Measurements from ENCODE around the gene DNM3. TPM values are rescaled to one million over a fixed set of nuclear protein-coding genes. Genes with fewer than 3 reads are reported as not detected.

DNM3 gene
- total and polyA plus RNA-seq, 2 of the 8 experiments (the other 6 are each of a cell fraction or from before 2014, with no cell fraction given): 2.0 to 8.5 TPM

GRCh38 chr1:172298141-172298540, 456.8 kb downstream of the DNM3 start:
- Histone ChIP-seq H3K79me2 (ENCODE audit: control insufficient read depth in 1 of 2, insufficient read depth in 2 of 2, low read length in 2 of 2) (no peaks in the 10 kb centered on the region), H2BK5ac (ENCODE audit: low read depth, low read length) (no peak overlapping the region), H3K4ac (replicated peaks; ENCODE audit: insufficient read length, low read depth, low read length) (no peak overlapping the region), H3K27ac (ENCODE audit: low read depth, low read length) (no peak overlapping the region), H4K8ac (ENCODE audit: extremely low read depth, insufficient read depth, low read length) (no peak overlapping the region), H4K91ac (replicated peaks; ENCODE audit: insufficient read length, low read length) (no peak overlapping the region), H3K56ac (replicated peaks; ENCODE audit: insufficient read length, low read depth, low read length) (no peak overlapping the region), H3K4me1 (replicated peaks in 1 of 4; ENCODE audit: control insufficient read depth in 3 of 4, insufficient read depth in 4 of 4, low read length in 3 of 4) (no peaks in the 10 kb centered on the region), H4K5ac (ENCODE audit: insufficient read length, low read depth, low read length) (no peak overlapping the region), H2BK120ac (replicated peaks; ENCODE audit: low read depth, low read length) (no peak overlapping the region), H4K20me1 (replicated peaks in 1 of 2; ENCODE audit: control insufficient read depth in 1 of 2, insufficient read depth in 2 of 2, low read length in 2 of 2) (no peaks in the 10 kb centered on the region), H2BK15ac (ENCODE audit: low read length) (no peak overlapping the region), H2BK20ac (ENCODE audit: low read length) (no peak overlapping the region), H3K79me1 (ENCODE audit: low read depth, low read length) (no peaks in the 10 kb centered on the region), H3K4me2 (ENCODE audit: insufficient read depth in 1 of 2, low read depth in 2 of 2, low read length in 2 of 2) (no peak overlapping the region), H3K18ac (ENCODE audit: extremely low read depth, low read length) (no peak overlapping the region), H3K23me2 (ENCODE audit: low read depth, low read length) (no peaks in the 10 kb centered on the region), H3K14ac (ENCODE audit: insufficient read length) (no peak overlapping the region), H3K36me3 (ENCODE audit: control insufficient read depth in 2 of 4, insufficient read depth in 4 of 4, low read length in 3 of 4) (no peaks in the 10 kb centered on the region; a peak in 1 of 8 replicates), H3K23ac (ENCODE audit: insufficient read length) (no peak overlapping the region), H2BK12ac (ENCODE audit: low read depth, low read length) (no peak overlapping the region), H3K9ac (replicated peaks in 1 of 4; ENCODE audit: extremely low read depth in 1 of 4, low read depth in 3 of 4, low read length in 3 of 4) (no peak overlapping the region), H2AFZ (ENCODE audit: low read length) (no peak overlapping the region), H2AK5ac (ENCODE audit: low read depth, low read length) (no peak overlapping the region), H3K27me3 (replicated peaks in 1 of 4; ENCODE audit: control insufficient read depth in 3 of 4, extremely low read depth in 1 of 4, insufficient read depth in 3 of 4, low read length in 3 of 4) (no peaks in the 10 kb centered on the region), H3K4me3 (ENCODE audit: extremely low read depth in 1 of 4, insufficient read depth in 2 of 4, low read depth in 3 of 4, low read length in 4 of 4) (no peak overlapping the region), H3K9me3 (ENCODE audit: insufficient read depth in 2 of 2, low read depth in 1 of 2, low read length in 1 of 2) (peaks cover 15 to 20% of the 10 kb centered on the region in 2 experiments)
- no peak for FAIRE-seq
- CTCF ChIA-PET (ENCODE audit: partially characterized antibody): interaction anchor here (0.6 kb wide), 1 partner anchor 13 kb away, joined by 3 read pairs; no protein-coding TSS in a partner anchor
- WGBS, 2 experiments (ENCODE audit: extremely low coverage in 1 of 2, insufficient coverage in 1 of 2, insufficient read length in 1 of 2, insufficient replicate concordance in 2 of 2, low coverage in 1 of 2, low lambda C conversion rate in 2 of 2, missing lambda C conversion rate in 1 of 2): 85% methylated on average over 3 of the region's 3 CpGs; no CpG with 5 or more reads in 1 of the 2 experiments
- POLR2A ChIA-PET (ENCODE audit: partially characterized antibody): interaction anchor here (0.7 kb wide), 1 partner anchor 114 kb away, joined by 3 read pairs; no protein-coding TSS in a partner anchor
- DNase-seq (ENCODE audit: low read depth in 1 of 2, low spot score in 2 of 2): no peak
- TF ChIP-seq TAF7 (optimal IDR thresholded peaks at IDR 0.05; ENCODE audit: borderline replicate concordance, low read depth, low read length) (no peak), MAFK (IDR thresholded peaks at IDR 0.05; ENCODE audit: low read depth, low read length) (no peak), CHD1 (IDR thresholded peaks at IDR 0.05; ENCODE audit: low read depth, low read length) (no peak), SP4 (IDR thresholded peaks at IDR 0.05; ENCODE audit: low read length) (no peak), RNF2 (IDR thresholded peaks at IDR 0.05; ENCODE audit: borderline replicate concordance, low read depth, low read length, missing control alignments, poor library complexity, severe bottlenecking) (no peak), RFX5 (IDR thresholded peaks at IDR 0.05; ENCODE audit: borderline replicate concordance, low read depth, low read length) (no peak), YY1 (IDR thresholded peaks at IDR 0.05; ENCODE audit: low read depth, low read length) (no peak), TAF1 (IDR thresholded peaks at IDR 0.05; ENCODE audit: low read depth, low read length) (no peak), KDM4A (IDR thresholded peaks at IDR 0.05; ENCODE audit: low read depth, low read length, severe bottlenecking) (no peak), ZNF274 (IDR thresholded peaks at IDR 0.05; ENCODE audit: borderline replicate concordance, extremely low read depth, low read length) (no peak), KDM5A (IDR thresholded peaks at IDR 0.05; ENCODE audit: low read length) (no peak), CBX5 (IDR thresholded peaks at IDR 0.05; ENCODE audit: low read depth, low read length) (no peak), BCL11A (IDR thresholded peaks at IDR 0.05; ENCODE audit: low read depth in 2 of 2, low read length in 2 of 2) (no peak)
- TF ChIP-seq, protein P1, sequence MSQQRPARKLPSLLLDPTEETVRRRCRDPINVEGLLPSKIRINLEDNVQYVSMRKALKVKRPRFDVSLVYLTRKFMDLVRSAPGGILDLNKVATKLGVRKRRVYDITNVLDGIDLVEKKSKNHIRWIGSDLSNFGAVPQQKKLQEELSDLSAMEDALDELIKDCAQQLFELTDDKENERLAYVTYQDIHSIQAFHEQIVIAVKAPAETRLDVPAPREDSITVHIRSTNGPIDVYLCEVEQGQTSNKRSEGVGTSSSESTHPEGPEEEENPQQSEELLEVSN (IDR thresholded peaks at IDR 0.05): no peak

All from H1 (cell line).